Esophagus squamous epithelium (tissue), 4 donors: Measurements from ENCODE around the gene RBM23.

Experiments
- POLR2A ChIP-seq, 4 donors: fragments of 450-650 bp; IDR thresholded peaks; one replicate each; pipeline ENCODE4 v1.6.1; 2017; ENCODE audit warnings: antibody characterized with exemption in 4 of 4, mild to moderate bottlenecking in 4 of 4, moderate library complexity in 3 of 4
- TF ChIP-seq, protein P1 (sequence below), 6 experiments: fragments of 450-650 bp in 4 of 6; fragments of 200-600 bp in 2 of 6; sonication (generic) in 2 of 6; IDR thresholded peaks; one replicate each; pipeline ENCODE4 v1.5.1; 2016 to 2019; ENCODE audit warnings: antibody characterized with exemption in 6 of 6, mild to moderate bottlenecking in 4 of 6, moderate library complexity in 4 of 6

DNA sequence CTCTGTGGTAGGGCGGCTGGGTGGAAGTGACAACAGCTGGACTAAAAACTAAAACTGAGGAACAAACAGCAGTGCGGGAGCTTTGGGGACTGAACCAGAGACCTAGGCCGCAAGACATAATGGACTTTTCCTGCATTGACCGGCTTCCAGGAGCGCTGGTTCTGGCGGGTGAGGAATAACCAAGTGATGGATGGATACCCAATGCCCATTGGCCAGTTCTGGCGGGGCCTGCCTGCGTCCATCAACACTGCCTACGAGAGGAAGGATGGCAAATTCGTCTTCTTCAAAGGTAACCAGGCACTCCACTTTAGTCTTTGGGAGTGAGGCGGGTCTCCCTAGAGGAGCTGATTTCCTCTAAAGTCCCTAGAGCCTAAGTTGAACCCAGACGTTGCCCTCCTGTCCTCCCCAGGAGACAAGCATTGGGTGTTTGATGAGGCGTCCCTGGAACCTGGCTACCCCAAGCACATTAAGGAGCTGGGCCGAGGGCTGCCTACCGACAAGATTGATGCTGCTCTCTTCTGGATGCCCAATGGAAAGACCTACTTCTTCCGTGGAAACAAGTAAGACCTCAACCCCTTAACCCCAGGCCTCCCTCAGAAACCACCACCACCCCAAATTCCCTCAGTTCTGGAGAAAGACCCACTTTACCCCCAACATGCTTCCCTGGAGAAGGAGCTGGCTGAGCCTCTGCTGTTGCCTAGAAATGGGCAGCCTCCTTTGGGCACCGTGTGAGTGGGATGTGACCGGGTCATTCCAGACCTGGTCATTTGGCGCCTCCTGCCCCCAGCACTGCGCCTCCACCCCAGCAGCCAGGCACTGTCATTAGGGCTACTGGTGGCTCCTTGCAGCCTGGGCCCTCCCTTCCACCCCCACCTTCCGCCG lies 74.5 kb downstream of the RBM23 start:
- TF ChIP-seq, protein P1, sequence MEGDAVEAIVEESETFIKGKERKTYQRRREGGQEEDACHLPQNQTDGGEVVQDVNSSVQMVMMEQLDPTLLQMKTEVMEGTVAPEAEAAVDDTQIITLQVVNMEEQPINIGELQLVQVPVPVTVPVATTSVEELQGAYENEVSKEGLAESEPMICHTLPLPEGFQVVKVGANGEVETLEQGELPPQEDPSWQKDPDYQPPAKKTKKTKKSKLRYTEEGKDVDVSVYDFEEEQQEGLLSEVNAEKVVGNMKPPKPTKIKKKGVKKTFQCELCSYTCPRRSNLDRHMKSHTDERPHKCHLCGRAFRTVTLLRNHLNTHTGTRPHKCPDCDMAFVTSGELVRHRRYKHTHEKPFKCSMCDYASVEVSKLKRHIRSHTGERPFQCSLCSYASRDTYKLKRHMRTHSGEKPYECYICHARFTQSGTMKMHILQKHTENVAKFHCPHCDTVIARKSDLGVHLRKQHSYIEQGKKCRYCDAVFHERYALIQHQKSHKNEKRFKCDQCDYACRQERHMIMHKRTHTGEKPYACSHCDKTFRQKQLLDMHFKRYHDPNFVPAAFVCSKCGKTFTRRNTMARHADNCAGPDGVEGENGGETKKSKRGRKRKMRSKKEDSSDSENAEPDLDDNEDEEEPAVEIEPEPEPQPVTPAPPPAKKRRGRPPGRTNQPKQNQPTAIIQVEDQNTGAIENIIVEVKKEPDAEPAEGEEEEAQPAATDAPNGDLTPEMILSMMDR (IDR thresholded peaks at IDR 0.05), result no peak
- no peak for TF ChIP-seq POLR2A (IDR thresholded peaks at IDR 0.05)
